Hippocampal formation (tissue), 2 donors: ENCODE measurements around the gene LRBA.
A peak's percentile ranks its signal among the peaks of the same experiment; 100 is the strongest.

Experiments
- DNase-seq, 2 donors: peaks; one replicate each; lab custom pipeline; 2025; lab: John Stamatoyannopoulos, UW

LRBA gene

GRCh38 chr4:150248181-150248580 is 766.9 kb downstream of the LRBA start:
- DNase-seq: no peak

- DNase-seq: no peak
Measured at GRCh38 chr4:150247184-150247583, 767.9 kb downstream of the LRBA start.

DNA sequence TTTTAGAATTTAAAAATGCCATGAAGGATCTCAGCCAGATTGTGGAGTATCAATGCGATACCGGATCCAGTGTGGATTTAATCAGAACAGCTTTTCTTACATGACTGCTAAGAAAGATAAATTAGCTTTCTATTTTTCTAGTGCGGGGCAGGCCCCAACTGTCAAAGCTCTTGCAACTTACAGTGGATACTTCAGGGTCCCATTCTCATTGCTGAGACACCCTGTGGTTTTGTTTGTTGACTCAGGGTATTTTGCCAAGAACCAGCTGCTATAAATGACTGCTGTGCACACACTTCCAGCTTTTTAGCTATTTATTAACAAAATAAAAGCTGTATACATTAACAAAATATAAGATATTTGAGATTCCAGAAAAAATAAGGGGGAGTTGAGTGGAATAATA is 770.5 kb downstream of the LRBA start:
- no peak for DNase-seq

DNA sequence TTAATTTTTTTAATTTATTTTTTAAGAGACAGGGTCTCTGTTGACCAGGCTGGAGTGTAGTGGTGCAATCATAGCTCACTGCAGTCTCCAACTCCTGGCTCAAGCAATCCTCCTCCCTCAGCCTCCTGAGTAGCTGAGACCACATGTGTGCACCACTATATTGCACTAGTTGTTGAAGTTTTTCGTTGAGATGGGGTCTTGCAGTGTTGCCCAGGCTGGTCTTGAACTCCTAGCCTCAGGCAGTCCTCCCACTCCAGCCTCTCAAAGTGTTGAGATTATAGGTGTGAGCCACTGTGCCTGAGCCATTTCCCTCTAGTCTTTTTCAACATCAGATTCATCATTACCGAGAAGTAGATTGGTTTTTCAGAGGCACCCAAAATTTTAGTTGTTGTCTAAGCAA is 771.2 kb downstream of the LRBA start:
- DNase-seq: no peak

DNA sequence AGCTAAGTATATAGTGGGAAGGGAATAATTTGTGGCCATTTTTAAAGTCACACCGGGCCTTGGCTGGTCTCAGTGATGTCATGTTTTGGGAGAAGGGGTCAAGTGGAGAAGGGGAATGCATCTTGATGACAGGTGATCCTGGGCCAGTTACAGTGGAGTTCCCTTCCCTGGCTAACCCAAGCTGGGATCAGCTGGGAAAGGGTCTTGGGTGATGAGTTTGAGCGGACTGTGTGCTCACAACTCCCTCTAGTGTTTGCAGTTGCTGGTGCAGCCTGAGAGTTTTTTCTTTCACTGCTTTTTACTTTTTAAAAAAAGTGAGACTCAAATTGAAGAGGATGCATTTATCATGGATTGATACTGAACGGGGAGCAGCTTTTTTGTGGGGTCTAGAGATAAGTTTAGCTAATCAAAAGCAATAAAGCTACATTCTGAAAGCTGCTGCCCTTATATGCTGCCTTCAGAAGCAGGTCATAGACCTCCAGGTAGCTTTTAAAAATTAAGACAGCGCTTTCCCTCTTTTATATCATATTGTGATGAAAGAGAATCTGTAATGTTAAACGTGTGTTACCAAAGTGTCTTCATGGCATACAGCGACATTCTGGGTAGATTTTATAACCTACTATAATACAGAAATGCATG is 772.1 kb downstream of the LRBA start:
- DNase-seq: no peak

DNA sequence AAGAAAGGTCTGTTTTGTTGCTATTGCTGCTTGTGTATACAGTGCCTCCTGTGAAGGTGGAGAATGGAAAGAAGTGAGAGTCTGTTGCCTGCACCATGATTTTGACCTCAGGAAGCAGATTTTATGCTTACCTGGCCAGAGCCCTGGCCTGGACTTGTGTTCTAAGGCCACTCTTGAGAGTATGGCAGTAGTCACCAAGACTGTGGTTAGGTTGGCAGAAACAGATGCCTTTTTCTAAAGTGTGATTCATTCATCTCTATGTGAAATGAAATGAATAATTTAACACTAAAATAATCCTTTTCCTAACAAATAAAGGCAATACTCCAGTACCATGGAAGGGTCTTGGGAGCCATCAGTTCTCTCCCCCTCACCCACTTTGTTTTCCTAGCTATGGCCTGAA is 775.1 kb downstream of the LRBA start:
- no peak for DNase-seq

- no peak for DNase-seq
Measured at GRCh38 chr4:150238591-150238990, 776.5 kb downstream of the LRBA start.

DNA sequence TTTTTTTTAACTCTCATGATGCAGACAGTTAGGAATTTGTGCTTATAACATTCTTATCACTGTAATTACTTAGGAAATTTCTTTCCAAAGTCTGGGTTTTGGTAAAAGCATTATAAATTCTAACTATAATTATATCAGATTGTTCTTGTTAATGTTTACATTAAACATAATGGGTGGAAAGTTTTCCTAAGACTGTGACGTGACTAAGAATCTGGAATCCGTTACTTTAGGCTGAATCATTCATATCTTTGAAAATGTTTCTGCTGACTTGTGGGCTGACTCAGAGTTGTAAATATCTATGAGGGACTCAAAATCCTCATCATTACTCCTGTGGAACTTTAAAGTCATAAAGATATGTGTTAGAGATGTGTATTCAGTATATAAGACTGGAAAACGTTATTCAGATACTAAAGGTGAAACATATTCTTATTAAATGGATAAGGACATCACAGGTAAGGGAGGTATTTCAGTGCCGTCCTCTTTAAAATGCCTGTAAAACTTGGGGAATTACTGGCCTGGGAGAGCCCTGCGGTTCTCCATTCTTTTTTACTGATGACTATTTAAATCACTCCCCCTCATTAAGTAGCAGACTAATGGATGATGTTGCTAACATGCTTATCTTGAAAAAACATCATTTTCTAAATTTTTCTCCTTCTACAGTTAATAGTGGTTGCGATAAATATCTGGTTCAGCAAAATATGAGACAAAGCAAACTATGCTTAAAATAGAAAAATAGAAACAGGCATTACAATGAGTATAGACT is 777.8 kb downstream of the LRBA start:
- DNase-seq: no peak

DNA sequence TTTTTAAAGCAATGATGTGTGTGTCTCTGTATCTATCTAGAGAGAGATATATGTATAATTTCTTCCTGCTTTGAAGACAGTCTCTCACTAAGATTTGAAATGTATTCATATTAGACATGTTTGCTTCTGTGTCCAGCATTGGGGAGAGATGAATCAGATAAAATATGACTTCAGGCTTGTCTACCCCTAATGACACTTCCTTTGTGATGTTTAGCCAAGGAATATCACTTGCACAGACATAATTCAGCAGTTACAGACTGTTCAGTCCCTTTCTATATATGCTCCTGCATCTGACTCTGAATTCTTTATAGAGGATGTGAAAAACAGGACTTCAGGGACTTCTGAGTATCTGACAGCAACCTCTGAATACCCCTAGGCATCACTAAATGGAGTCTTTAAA is 778.5 kb downstream of the LRBA start:
- DNase-seq: no peak

DNA sequence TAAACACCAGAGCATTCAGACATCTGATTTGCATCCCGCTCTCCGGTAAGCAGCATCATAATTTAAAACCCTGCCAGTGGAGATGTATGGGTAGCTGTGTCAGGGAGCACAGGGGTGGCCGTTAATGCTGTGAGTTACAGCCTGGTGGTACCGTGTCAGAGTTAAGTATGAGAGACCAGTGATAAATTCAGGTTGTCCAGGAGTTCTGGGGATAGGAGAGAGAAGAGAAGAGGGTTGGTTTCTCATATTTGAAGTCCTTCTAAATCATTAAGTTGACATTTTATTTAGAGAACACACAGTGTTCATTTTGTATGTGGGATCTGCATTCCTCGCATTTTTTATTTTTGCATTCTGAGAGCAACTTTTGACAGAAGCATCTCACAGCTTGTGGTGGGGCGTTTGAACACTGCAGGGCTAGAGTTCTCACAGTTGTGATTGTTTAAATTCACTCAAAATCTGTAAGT is 779.2 kb downstream of the LRBA start:
- no peak for DNase-seq

- DNase-seq: no peak
Measured at GRCh38 chr4:150235317-150235716, 779.8 kb downstream of the LRBA start.

DNA sequence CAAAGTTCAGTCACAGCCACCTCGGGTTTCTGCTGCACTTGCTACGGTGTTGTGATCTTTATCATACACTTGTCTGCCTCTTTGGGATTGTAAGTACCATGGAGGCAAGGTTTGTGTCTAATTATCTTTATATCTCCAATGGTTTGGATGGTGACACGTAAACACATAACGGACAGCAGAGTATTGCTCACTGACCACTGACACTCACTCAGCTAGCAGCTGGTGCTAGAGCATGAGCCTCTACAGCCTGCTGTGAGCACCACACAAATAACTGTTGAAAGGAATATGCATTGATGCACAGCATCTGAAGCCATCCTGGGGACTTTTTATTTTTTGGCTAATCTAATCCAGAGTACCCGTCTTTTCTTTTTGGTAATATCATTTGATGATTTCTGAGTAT is 780.8 kb downstream of the LRBA start:
- no peak for DNase-seq

GRCh38 chr4:150232029-150232428 is 783.1 kb downstream of the LRBA start:
- DNase-seq: no peak

- no peak for DNase-seq
Measured at GRCh38 chr4:150231107-150231770, 783.8 kb downstream of the LRBA start.

DNA sequence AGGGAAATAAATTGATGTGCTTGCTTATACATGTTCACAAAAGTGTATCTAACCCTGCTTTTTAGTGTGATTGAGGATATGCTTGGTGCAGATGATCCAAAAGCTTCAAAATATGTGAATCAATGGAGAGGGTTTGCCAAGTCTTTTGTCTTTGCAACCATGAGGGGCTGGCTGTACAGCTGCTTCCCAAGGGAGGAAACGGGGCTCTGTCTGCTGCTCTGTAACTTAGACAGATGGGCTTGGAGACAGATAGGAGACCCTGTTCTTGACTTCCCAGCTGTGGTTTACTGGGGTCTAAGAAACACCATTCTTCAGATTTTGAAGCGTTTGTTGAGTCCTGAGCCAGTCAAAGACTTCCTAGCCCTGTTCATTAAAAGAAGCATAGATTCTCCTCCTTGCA is 784.5 kb downstream of the LRBA start:
- DNase-seq: no peak

DNA sequence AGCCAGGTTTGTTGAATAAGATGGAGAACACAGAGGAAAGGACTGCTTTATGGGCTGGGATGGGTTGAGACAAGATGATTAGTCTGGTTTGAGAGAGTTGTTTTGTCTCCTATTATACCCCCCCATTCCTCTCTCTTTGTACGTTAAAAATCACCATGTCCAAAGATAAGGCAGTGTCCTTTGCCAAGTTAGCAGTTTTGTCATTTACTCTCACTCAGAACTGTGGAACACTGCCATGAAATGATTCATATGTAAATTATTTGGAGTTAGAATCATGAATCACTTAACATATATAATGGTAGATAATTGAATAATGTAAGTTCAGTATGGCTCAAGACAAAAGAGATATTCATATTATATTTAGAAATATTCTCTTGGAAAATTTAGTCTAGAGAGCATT is 785.6 kb downstream of the LRBA start:
- no peak for DNase-seq

DNA sequence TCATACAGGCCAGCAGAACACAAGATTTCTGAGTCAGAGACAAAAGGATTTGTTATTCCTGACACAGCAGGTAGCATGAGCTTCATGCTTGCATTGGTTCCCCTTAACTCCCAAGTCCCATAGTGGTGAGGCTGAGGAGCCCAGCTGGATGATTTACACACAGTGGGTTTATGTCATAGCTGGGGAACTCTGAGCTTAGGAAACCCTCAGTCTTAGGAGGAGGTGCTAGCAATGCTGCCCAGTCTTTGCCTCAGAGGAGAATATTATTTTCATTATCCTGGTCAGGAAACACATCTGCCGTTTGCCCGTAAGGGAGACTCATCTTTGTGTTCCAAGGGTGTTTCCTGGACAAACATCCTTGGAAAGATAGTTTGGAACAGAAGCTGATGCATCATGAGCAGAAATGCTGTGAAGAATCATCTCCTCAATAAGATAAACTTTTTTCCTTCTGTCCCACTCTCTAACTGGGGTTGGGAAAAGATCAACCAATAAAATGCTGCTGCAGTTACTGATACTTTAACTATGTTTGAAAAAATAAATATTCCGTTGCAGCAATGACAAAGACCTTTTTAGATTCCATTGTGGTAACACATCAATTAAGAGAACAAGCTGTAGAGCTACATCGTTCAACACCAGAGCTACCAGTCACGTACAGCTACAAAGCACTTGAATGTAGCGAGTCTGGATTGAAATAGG is 790.0 kb downstream of the LRBA start:
- DNase-seq: no peak

DNA sequence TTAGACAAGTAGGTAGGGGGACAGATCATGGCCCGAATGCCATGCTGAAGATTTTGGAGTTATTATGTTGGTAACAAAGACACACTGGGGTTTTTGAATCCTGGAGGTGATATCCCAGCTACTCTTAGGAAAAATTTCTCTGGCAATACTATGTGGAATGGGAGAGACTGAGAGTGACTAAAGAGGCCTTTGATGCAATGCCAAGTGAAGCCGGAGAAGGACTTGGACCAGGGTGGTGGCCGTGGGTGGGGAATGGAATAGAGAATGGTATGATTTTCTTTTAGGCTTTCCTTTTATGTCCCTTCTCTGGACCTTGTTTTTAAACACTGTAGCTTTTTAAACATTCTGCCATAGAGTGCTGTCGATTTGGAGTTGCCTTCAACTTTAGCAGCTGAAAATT is 795.2 kb downstream of the LRBA start:
- DNase-seq: no peak

DNA sequence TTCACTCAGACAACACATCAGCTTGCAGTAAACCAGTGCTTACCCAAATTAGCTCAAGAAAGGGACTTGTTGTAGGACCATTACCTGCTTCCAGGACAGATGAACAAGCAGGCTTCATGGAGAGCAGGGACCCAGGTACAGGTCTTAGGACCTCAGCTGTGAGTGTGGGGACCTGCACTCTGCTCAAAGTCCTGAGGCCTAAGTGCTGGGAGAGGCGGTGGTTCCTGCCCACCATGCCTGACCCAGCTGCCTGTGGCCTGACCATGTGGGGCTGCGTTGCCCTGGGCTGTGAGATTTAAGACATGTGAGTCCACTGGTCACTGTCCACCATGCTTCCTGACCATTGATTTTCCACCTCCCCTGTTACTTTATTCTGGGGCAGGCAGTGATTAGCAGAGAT is 796.6 kb downstream of the LRBA start:
- DNase-seq: no peak

- no peak for DNase-seq
Measured at GRCh38 chr4:150217808-150218207, 797.3 kb downstream of the LRBA start.

- peak; percentile 15 to 81 for DNase-seq
Measured at GRCh38 chr4:150217192-150217591, 797.9 kb downstream of the LRBA start.

GRCh38 chr4:150216726-150217125 is 798.4 kb downstream of the LRBA start:
- peak; percentile 46 to 78 for DNase-seq

DNA sequence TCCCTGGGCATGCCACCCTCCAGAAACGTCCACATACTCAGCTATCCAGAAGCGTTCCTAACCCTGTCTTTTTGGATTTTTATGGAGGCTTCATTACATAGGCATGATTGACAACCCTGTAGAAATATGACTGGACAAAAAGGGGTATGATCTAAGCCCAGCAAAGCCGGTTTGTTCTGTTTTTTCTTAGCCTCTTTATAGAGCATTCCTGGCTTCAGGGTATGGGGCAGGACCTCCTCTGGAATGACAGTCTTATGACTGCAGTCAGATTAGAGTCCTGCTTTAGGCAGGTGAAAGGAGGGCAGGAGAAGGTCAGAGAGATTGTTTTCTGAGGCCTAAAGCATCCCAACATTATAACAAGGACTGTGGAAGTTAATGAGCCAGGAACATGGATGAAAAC is 799.5 kb downstream of the LRBA start:
- no peak for DNase-seq
